ENCODE results near the gene SLC5A2. TPM values are rescaled to one million over a fixed set of nuclear protein-coding genes. Genes with fewer than 3 reads are reported as not detected.

Gene SLC5A2
- total and polyA plus RNA-seq, 2 of the 13 experiments (the other 11 are each of a cell fraction or from before 2014, with no cell fraction given), result 0.24 to 0.97 TPM

DNA sequence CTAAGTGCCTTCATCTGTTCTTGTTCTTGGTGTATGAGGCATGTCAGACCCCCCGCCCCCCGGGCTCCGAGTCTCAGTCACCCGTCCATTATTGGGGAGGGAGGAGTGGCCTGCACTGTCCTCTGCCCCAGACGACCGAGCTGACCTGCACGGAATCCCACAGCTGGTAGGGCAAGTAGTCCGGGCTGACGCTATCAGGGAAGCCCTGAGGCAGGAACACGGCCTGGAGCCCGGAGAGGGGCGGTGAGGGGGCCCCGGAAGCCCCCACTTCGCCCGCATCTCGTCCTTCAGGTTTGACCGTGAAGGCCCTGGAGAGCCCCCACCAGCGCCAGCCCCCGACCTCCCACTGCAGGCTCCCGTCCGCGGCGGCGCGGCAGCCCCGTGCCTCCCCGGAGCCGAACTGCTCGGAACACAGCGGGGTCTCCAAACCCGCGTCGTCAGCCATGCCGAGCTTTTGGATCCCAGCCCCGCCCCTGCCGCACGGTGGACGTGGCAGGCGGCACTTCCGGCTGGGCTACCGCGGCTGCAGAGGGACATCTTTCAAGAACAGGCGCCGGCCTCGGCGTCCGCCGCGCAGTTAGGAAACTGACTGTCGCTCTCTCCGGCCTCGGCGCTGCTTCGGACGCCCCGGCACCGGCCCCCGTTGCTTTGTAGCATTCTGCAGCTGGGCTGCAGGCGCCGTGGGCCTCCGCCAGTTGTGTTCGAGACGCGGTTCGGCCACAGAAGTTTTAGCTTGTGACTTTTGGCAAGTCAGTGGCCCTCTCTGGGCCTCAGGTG, 25.2 kb downstream of the SLC5A2 start, which contains the start of gene RUSF1 (continued):
- TF ChIP-seq, protein P1, sequence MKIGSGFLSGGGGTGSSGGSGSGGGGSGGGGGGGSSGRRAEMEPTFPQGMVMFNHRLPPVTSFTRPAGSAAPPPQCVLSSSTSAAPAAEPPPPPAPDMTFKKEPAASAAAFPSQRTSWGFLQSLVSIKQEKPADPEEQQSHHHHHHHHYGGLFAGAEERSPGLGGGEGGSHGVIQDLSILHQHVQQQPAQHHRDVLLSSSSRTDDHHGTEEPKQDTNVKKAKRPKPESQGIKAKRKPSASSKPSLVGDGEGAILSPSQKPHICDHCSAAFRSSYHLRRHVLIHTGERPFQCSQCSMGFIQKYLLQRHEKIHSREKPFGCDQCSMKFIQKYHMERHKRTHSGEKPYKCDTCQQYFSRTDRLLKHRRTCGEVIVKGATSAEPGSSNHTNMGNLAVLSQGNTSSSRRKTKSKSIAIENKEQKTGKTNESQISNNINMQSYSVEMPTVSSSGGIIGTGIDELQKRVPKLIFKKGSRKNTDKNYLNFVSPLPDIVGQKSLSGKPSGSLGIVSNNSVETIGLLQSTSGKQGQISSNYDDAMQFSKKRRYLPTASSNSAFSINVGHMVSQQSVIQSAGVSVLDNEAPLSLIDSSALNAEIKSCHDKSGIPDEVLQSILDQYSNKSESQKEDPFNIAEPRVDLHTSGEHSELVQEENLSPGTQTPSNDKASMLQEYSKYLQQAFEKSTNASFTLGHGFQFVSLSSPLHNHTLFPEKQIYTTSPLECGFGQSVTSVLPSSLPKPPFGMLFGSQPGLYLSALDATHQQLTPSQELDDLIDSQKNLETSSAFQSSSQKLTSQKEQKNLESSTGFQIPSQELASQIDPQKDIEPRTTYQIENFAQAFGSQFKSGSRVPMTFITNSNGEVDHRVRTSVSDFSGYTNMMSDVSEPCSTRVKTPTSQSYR (CRISPR knock-in tag; IDR thresholded peaks at IDR 0.05; ENCODE audit: borderline replicate concordance), result 0 out of 2 replicates have a peak, but pooled peaks have one; percentile 48
- TF ChIP-seq ZNF589 (CRISPR knock-in tag; conservative IDR thresholded peaks at IDR 0.05) (0 out of 2 replicates have a peak, but pooled peaks have one; percentile 72), FOXK1 (CRISPR knock-in tag; IDR thresholded peaks at IDR 0.05; ENCODE audit: borderline replicate concordance, low read depth) (peak; percentile 65; the same call in 1 of the 2 replicates), XRCC5 (optimal IDR thresholded peaks at IDR 0.05; ENCODE audit: low read length) (peak; percentile 91), ZMYM4 (CRISPR knock-in tag; IDR thresholded peaks at IDR 0.05) (peak; percentile 90), MTA1 (CRISPR knock-in tag; IDR thresholded peaks at IDR 0.05; ENCODE audit: borderline replicate concordance) (peak; percentile 86; the same call in 1 of the 2 replicates), HMGA1 (CRISPR knock-in tag; conservative IDR thresholded peaks at IDR 0.05) (no peak), ZNF777 (CRISPR knock-in tag; IDR thresholded peaks at IDR 0.05) (peak; percentile 77), NCOA2 (CRISPR knock-in tag; IDR thresholded peaks at IDR 0.05) (peak; percentile 64), NFE2L2 (IDR thresholded peaks at IDR 0.05; ENCODE audit: low read length) (no peak), ZNF274 (CRISPR knock-in tag; IDR thresholded peaks at IDR 0.05) (peak; percentile 88), THAP7 (CRISPR knock-in tag; IDR thresholded peaks at IDR 0.05) (peak; percentile 95), ZNF768 (CRISPR knock-in tag; IDR thresholded peaks at IDR 0.05) (peak; percentile 92), RFXANK (CRISPR knock-in tag; IDR thresholded peaks at IDR 0.05) (no peak), KLF13 (CRISPR knock-in tag; IDR thresholded peaks at IDR 0.05) (peak; percentile 91; the same call in 1 of the 2 replicates)
- TF ChIP-seq, protein P2, sequence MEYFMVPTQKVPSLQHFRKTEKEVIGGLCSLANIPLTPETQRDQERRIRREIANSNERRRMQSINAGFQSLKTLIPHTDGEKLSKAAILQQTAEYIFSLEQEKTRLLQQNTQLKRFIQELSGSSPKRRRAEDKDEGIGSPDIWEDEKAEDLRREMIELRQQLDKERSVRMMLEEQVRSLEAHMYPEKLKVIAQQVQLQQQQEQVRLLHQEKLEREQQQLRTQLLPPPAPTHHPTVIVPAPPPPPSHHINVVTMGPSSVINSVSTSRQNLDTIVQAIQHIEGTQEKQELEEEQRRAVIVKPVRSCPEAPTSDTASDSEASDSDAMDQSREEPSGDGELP (IDR thresholded peaks at IDR 0.05; ENCODE audit: borderline replicate concordance, low read depth), result no peak; the same call in 1 of the 2 replicates
- TF ChIP-seq, protein P3, sequence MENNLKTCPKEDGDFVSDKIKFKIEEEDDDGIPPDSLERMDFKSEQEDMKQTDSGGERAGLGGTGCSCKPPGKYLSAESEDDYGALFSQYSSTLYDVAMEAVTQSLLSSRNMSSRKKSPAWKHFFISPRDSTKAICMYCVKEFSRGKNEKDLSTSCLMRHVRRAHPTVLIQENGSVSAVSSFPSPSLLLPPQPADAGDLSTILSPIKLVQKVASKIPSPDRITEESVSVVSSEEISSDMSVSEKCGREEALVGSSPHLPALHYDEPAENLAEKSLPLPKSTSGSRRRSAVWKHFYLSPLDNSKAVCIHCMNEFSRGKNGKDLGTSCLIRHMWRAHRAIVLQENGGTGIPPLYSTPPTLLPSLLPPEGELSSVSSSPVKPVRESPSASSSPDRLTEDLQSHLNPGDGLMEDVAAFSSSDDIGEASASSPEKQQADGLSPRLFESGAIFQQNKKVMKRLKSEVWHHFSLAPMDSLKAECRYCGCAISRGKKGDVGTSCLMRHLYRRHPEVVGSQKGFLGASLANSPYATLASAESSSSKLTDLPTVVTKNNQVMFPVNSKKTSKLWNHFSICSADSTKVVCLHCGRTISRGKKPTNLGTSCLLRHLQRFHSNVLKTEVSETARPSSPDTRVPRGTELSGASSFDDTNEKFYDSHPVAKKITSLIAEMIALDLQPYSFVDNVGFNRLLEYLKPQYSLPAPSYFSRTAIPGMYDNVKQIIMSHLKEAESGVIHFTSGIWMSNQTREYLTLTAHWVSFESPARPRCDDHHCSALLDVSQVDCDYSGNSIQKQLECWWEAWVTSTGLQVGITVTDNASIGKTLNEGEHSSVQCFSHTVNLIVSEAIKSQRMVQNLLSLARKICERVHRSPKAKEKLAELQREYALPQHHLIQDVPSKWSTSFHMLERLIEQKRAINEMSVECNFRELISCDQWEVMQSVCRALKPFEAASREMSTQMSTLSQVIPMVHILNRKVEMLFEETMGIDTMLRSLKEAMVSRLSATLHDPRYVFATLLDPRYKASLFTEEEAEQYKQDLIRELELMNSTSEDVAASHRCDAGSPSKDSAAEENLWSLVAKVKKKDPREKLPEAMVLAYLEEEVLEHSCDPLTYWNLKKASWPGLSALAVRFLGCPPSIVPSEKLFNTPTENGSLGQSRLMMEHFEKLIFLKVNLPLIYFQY (CRISPR knock-in tag; IDR thresholded peaks at IDR 0.05; ENCODE audit: borderline replicate concordance), result peak; percentile 73
